GM23338 (cell line): ENCODE data around the gene UBE2H. TPM values are rescaled to one million over a fixed set of nuclear protein-coding genes. Genes with fewer than 3 reads are reported as not detected.

Experiments
- ATAC-seq: fragments of 200-7000 bp; cut with Tn5 transposase; 3 replicates; pipeline ENCODE4 v1.9.1; 2020
- DNase-seq: peaks from one replicate; pipeline ENCODE4 v3.0.0-alpha.2; 2015; ENCODE audit warnings: low spot score
- H2AFZ ChIP-seq: fragments of 200-600 bp; sonication (generic); 2 replicates; pipeline ENCODE4 v1.8.0; 2016; ENCODE audit warnings: antibody characterized with exemption, mild to moderate bottlenecking, moderate library complexity
- H3F3A ChIP-seq: fragments of 200-600 bp; sonication (generic); replicated peaks from 2 replicates; pipeline ENCODE4 v1.8.0; 2017; ENCODE audit warnings: antibody characterized with exemption, mixed run types, low read depth
- H3K27ac ChIP-seq: fragments of 200-600 bp; sonication (generic); 2 replicates; pipeline ENCODE4 v1.6.1; 2016; ENCODE audit warnings: low read depth
- H3K27me3 ChIP-seq: fragments of 200-600 bp; sonication (generic); 2 replicates; pipeline ENCODE4 v1.8.0; 2016; ENCODE audit warnings: mild to moderate bottlenecking, mixed run types, moderate library complexity; ENCODE audit not compliant: insufficient read depth
- H3K36me3 ChIP-seq: fragments of 200-600 bp; sonication (generic); 2 replicates; pipeline ENCODE4 v1.8.0; 2016; ENCODE audit warnings: mild to moderate bottlenecking; ENCODE audit not compliant: insufficient read depth
- H3K4me1 ChIP-seq: fragments of 200-600 bp; sonication (generic); 2 replicates; pipeline ENCODE4 v1.8.0; 2016; ENCODE audit warnings: mild to moderate bottlenecking, moderate library complexity; ENCODE audit not compliant: insufficient read depth
- H3K4me2 ChIP-seq: fragments of 200-600 bp; sonication (generic); 2 replicates; pipeline ENCODE4 v1.7.1; 2017; ENCODE audit warnings: mixed run types
- H3K4me3 ChIP-seq: fragments of 200-600 bp; sonication (generic); 2 replicates; pipeline ENCODE4 v1.6.1; 2016; ENCODE audit warnings: mixed run types
- H3K79me2 ChIP-seq: fragments of 200-600 bp; sonication (generic); replicated peaks from 2 replicates; pipeline ENCODE4 v1.8.0; 2017; ENCODE audit warnings: mild to moderate bottlenecking; ENCODE audit not compliant: insufficient read depth
- H3K9me2 ChIP-seq: fragments of 200-600 bp; sonication (generic); 2 replicates; pipeline ENCODE4 v1.8.0; 2017; ENCODE audit not compliant: insufficient read depth
- H4K20me1 ChIP-seq: fragments of 200-600 bp; sonication (generic); replicated peaks from 2 replicates; pipeline ENCODE4 v1.8.0; 2017; ENCODE audit warnings: mild to moderate bottlenecking; ENCODE audit not compliant: insufficient read depth
- H3K27ac Mint-ChIP-seq: 2 replicates; pipeline ENCODE4 v1.8.0; 2020; ENCODE audit warnings: inconsistent platforms, mild to moderate bottlenecking, moderate library complexity, mixed read lengths
- H3K27me3 Mint-ChIP-seq: 3 replicates; pipeline ENCODE4 v1.8.0; 2022; ENCODE audit warnings: low read depth, mild to moderate bottlenecking, moderate library complexity, mixed read lengths, inconsistent platforms; ENCODE audit not compliant: insufficient read depth, poor library complexity
- H3K36me3 Mint-ChIP-seq: 3 replicates; pipeline ENCODE4 v1.8.0; 2021; ENCODE audit warnings: low read depth, mild to moderate bottlenecking, inconsistent platforms, moderate library complexity, mixed read lengths
- H3K4me1 Mint-ChIP-seq: 3 replicates; pipeline ENCODE4 v1.8.0; 2020; ENCODE audit warnings: mild to moderate bottlenecking, inconsistent platforms, mixed read lengths
- H3K4me3 Mint-ChIP-seq: 3 replicates; pipeline ENCODE4 v1.8.0; 2021; ENCODE audit warnings: moderate library complexity, mild to moderate bottlenecking, inconsistent platforms, mixed read lengths
- H3K9me3 Mint-ChIP-seq: 3 replicates; pipeline ENCODE4 v1.8.0; 2020; ENCODE audit warnings: moderate library complexity, mild to moderate bottlenecking, inconsistent platforms, mixed read lengths
- CREB1 ChIP-seq: fragments of 250-450 bp; sonication (Bioruptor Pico); IDR thresholded peaks from 2 replicates; pipeline ENCODE4 v1.5.0; 2020; ENCODE audit warnings: low read depth, mild to moderate bottlenecking, moderate library complexity
- STAT1 ChIP-seq: IDR thresholded peaks from one replicate; pipeline ENCODE4 v1.6.1; 2016; ENCODE audit warnings: antibody characterized with exemption; ENCODE audit not compliant: unreplicated experiment
- ZNF331 ChIP-seq: fragments of 250-450 bp; sonication (Bioruptor Pico); IDR thresholded peaks from 2 replicates; pipeline ENCODE4 v1.5.0; 2020; ENCODE audit warnings: low read depth, mild to moderate bottlenecking, moderate library complexity
- polyA plus RNA-seq: library from polyadenylated mRNA; unstranded; fragments of >200 nt; fragmentation: Nextera tagmentation; extraction: Ambion mirVana; gene quantifications from 2 replicates; pipeline ENCODE4 v1.2.1, GENCODE V29; 2016
- total RNA-seq: library from RNA; depleted of rRNA; stranded (reverse); fragments of >200 nt; shearing (Covaris generic); gene quantifications from 2 replicates; pipeline ENCODE4 v1.2.3, GENCODE V29; 2014
- TF ChIP-seq, protein P1 (sequence below), 2 experiments: fragments of 200-600 bp in 1 of 2; sonication (generic) in 1 of 2; conservative IDR thresholded peaks; 2 replicates each; pipeline versions ENCODE4 v1.5.1 to v1.6.1; 2016 to 2017; ENCODE audit warnings: antibody characterized with exemption in 2 of 2, low read depth in 2 of 2, mild to moderate bottlenecking in 2 of 2, moderate library complexity in 1 of 2
- TF ChIP-seq, protein P2 (sequence below): fragments of 250-450 bp; sonication (Bioruptor Pico); IDR thresholded peaks from 2 replicates; pipeline ENCODE4 v1.5.0; 2020; ENCODE audit warnings: mild to moderate bottlenecking, moderate library complexity
- TF ChIP-seq, protein P3 (sequence below): IDR thresholded peaks from one replicate; pipeline ENCODE4 v1.6.1; 2018; ENCODE audit warnings: antibody characterized with exemption; ENCODE audit not compliant: unreplicated experiment

Gene UBE2H
- total and polyA plus RNA-seq, 2 experiments from 2014 or later, result 40.8 to 86.5 TPM

DNA sequence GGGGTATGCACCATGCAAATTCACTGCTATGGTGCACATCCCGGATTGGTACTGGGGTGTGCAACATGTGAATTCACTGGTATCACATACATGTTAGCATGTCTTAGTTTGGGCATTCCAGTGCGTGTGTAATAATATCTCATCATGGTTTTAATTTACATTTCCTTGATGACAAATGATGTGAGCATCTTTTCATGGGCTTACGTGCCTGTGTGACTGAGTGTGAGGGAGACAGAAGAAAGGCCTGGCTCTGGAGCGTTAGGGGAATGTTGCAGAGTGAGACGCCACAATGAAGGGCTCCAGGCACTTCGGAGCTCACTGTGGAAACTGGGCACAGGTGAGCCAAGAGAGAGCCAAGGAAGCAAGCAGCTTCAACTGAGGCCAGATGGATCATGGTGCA is 162.6 kb downstream of the UBE2H start:
- TF ChIP-seq ZNF331 (CRISPR knock-in tag) (no peak), STAT1 (no peak), CREB1 (CRISPR knock-in tag) (no peak)
- TF ChIP-seq, protein P1, sequence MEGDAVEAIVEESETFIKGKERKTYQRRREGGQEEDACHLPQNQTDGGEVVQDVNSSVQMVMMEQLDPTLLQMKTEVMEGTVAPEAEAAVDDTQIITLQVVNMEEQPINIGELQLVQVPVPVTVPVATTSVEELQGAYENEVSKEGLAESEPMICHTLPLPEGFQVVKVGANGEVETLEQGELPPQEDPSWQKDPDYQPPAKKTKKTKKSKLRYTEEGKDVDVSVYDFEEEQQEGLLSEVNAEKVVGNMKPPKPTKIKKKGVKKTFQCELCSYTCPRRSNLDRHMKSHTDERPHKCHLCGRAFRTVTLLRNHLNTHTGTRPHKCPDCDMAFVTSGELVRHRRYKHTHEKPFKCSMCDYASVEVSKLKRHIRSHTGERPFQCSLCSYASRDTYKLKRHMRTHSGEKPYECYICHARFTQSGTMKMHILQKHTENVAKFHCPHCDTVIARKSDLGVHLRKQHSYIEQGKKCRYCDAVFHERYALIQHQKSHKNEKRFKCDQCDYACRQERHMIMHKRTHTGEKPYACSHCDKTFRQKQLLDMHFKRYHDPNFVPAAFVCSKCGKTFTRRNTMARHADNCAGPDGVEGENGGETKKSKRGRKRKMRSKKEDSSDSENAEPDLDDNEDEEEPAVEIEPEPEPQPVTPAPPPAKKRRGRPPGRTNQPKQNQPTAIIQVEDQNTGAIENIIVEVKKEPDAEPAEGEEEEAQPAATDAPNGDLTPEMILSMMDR (conservative IDR thresholded peaks at IDR 0.05; ENCODE audit: low read depth in 2 of 2), result no peak
- TF ChIP-seq, protein P2, sequence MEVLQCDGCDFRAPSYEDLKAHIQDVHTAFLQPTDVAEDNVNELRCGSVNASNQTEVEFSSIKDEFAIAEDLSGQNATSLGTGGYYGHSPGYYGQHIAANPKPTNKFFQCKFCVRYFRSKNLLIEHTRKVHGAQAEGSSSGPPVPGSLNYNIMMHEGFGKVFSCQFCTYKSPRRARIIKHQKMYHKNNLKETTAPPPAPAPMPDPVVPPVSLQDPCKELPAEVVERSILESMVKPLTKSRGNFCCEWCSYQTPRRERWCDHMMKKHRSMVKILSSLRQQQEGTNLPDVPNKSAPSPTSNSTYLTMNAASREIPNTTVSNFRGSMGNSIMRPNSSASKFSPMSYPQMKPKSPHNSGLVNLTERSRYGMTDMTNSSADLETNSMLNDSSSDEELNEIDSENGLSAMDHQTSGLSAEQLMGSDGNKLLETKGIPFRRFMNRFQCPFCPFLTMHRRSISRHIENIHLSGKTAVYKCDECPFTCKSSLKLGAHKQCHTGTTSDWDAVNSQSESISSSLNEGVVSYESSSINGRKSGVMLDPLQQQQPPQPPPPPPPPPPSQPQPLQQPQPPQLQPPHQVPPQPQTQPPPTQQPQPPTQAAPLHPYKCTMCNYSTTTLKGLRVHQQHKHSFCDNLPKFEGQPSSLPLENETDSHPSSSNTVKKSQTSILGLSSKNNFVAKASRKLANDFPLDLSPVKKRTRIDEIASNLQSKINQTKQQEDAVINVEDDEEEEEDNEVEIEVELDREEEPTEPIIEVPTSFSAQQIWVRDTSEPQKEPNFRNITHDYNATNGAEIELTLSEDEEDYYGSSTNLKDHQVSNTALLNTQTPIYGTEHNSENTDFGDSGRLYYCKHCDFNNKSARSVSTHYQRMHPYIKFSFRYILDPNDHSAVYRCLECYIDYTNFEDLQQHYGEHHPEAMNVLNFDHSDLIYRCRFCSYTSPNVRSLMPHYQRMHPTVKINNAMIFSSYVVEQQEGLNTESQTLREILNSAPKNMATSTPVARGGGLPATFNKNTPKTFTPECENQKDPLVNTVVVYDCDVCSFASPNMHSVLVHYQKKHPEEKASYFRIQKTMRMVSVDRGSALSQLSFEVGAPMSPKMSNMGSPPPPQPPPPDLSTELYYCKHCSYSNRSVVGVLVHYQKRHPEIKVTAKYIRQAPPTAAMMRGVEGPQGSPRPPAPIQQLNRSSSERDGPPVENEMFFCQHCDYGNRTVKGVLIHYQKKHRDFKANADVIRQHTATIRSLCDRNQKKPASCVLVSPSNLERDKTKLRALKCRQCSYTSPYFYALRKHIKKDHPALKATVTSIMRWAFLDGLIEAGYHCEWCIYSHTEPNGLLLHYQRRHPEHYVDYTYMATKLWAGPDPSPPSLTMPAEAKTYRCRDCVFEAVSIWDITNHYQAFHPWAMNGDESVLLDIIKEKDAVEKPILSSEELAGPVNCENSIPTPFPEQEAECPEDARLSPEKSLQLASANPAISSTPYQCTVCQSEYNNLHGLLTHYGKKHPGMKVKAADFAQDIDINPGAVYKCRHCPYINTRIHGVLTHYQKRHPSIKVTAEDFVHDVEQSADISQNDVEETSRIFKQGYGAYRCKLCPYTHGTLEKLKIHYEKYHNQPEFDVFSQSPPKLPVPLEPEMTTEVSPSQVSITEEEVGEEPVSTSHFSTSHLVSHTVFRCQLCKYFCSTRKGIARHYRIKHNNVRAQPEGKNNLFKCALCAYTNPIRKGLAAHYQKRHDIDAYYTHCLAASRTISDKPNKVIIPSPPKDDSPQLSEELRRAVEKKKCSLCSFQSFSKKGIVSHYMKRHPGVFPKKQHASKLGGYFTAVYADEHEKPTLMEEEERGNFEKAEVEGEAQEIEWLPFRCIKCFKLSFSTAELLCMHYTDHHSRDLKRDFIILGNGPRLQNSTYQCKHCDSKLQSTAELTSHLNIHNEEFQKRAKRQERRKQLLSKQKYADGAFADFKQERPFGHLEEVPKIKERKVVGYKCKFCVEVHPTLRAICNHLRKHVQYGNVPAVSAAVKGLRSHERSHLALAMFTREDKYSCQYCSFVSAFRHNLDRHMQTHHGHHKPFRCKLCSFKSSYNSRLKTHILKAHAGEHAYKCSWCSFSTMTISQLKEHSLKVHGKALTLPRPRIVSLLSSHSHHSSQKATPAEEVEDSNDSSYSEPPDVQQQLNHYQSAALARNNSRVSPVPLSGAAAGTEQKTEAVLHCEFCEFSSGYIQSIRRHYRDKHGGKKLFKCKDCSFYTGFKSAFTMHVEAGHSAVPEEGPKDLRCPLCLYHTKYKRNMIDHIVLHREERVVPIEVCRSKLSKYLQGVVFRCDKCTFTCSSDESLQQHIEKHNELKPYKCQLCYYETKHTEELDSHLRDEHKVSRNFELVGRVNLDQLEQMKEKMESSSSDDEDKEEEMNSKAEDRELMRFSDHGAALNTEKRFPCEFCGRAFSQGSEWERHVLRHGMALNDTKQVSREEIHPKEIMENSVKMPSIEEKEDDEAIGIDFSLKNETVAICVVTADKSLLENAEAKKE, result no peak
- TF ChIP-seq, protein P3, sequence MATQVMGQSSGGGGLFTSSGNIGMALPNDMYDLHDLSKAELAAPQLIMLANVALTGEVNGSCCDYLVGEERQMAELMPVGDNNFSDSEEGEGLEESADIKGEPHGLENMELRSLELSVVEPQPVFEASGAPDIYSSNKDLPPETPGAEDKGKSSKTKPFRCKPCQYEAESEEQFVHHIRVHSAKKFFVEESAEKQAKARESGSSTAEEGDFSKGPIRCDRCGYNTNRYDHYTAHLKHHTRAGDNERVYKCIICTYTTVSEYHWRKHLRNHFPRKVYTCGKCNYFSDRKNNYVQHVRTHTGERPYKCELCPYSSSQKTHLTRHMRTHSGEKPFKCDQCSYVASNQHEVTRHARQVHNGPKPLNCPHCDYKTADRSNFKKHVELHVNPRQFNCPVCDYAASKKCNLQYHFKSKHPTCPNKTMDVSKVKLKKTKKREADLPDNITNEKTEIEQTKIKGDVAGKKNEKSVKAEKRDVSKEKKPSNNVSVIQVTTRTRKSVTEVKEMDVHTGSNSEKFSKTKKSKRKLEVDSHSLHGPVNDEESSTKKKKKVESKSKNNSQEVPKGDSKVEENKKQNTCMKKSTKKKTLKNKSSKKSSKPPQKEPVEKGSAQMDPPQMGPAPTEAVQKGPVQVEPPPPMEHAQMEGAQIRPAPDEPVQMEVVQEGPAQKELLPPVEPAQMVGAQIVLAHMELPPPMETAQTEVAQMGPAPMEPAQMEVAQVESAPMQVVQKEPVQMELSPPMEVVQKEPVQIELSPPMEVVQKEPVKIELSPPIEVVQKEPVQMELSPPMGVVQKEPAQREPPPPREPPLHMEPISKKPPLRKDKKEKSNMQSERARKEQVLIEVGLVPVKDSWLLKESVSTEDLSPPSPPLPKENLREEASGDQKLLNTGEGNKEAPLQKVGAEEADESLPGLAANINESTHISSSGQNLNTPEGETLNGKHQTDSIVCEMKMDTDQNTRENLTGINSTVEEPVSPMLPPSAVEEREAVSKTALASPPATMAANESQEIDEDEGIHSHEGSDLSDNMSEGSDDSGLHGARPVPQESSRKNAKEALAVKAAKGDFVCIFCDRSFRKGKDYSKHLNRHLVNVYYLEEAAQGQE, result no peak
- H3K9me3 Mint-ChIP-seq, result no peaks in the 10 kb centered on the region
- H3K27me3 Mint-ChIP-seq, result peaks cover 72% of the 10 kb centered on the region
- H3K79me2 ChIP-seq, result no peaks in the 10 kb centered on the region
- H3K4me1 Mint-ChIP-seq, result peaks cover 25% of the 10 kb centered on the region
- no peak overlapping the region for H3K27ac Mint-ChIP-seq
- H3K4me1 ChIP-seq, result peaks cover 18% of the 10 kb centered on the region
- H3K36me3 Mint-ChIP-seq, result no peaks in the 10 kb centered on the region; the same call in 2 of the 3 replicates
- peaks cover 5% of the 10 kb centered on the region; the same call in 1 of the 2 replicates for H4K20me1 ChIP-seq
- H3K27ac ChIP-seq, result no peak overlapping the region
- no peaks in the 10 kb centered on the region for H3K9me2 ChIP-seq
- H3F3A ChIP-seq, result peaks cover 22% of the 10 kb centered on the region
- ATAC-seq, result no peak
- no peak overlapping the region for H3K4me3 ChIP-seq
- DNase-seq, result no peak
- H2AFZ ChIP-seq, result no peak overlapping the region
- H3K4me3 Mint-ChIP-seq, result no peak overlapping the region
- no peak overlapping the region for H3K4me2 ChIP-seq
- H3K27me3 ChIP-seq, result peaks cover 63% of the 10 kb centered on the region
- H3K36me3 ChIP-seq, result no peaks in the 10 kb centered on the region; the same call in 1 of the 2 replicates
